ENCODE measurements around the gene PEX14.

Gene PEX14

DNA sequence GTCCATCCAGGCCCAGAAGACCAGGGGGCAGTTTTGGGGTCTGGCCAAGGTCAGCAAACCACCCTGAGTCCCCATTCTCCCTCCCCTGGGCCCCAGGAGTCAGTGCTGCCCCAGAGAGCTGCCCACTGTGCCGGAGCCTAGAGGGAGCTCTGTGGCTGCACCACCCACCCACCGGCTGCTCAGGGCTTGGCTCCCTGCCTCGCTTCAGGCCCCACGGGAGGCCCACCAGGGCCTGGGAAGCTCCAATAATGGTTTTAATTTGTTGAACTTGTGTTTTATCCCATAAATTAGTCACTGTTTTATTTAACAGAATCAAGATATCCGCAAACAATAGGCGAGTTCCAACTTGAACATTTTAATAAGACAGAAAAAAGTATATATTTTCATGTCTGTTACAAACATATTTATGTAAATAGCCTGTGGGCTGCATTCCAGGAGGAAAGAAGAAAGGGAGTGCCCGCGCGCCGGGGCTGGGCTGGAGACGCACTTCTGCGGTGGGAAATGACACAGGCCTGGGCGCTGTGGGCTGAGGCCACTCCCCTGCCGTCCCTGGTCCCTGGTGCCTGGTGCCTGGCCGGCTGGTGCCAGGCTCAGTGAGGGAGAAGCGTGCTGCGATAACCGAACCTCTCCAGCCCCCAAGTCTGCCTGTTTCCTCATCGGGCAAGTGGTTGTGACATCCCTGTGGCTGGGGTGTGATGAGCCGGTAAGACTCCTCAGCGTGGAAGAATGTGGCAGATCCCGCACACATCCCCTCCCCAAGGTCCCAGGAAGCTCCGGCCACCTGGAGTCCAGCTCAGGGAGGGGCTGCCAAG, 160.5 kb downstream of the PEX14 start:
- DNase-seq (ENCODE audit: low spot score): no peak

DNA sequence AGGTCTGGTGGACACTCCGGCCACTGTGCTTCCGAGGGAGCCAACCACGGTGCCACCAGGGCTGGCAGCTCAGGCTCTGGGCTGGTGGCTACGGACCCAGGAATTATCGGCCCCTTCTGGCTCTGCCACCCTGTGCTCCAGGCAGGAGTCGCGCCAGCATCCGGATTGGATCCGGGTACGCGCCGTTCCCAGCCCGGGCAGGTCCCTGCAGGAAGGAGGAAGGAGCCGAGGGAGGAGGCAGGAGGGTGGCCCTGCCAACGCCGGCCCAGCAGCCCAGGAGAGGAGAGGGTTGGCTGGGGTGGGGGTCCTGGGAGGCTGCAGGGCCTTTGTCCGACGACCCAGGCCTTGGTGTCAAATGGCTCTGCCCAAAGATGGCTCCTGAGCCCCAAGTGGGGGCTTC, 161.2 kb downstream of the PEX14 start:
- DNase-seq (ENCODE audit: low spot score): no peak

DNA sequence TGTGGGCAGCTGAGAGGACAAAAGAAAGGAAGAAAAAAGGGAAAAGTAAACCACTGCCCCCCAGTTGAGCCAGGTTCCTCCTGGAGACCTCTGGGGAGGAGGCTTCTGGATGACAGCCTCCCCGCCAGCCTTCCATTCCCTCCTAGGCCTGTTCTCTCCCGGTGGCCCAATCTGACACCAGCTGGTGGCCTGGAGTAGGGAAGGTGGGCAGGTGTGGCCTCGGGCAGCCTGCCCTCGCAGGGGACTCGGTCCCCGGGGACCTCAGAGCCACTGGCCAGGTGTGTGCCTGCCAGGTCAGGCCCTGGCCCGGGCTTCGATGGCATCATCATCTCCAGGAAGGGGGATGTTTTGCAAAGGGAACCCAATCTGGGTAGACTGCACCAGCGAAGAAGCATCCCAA, 162.7 kb downstream of the PEX14 start:
- no peak for DNase-seq (ENCODE audit: low spot score)

DNA sequence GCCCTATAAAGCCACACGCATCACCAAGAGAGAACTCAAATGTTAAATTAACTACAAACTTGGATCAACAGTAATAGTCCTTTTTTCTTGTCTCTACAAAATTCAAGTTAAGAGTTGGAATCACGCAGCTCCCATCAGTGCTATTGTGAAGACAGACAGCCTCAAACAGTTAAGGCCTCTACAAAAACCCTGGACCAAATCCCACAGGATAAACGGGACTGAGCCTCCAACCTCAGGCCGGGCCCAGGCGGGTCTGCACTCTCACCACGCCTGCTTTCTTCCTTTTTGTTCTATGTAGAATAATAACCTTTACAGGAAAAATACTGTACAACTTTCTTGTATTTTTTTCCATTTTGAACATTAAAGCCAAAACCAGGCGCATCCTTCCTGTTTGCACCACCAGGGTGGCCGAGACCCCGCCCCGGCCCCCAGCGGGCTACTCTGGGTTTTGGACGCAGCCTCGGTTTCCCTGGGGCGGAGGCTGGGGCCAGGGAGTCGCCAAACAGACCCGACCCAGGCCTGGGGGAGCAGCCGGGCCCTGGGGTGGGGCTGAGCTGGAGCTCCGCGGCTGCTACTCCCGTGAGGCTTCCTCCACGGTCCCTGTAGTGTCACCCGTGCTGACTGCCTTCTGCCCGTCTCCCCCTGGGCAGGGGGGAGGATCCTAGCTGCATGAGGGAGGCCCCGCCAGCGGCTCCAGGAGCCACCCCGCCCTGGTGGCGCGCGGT, 163.2 kb downstream of the PEX14 start:
- DNase-seq (ENCODE audit: low spot score): no peak

DNA sequence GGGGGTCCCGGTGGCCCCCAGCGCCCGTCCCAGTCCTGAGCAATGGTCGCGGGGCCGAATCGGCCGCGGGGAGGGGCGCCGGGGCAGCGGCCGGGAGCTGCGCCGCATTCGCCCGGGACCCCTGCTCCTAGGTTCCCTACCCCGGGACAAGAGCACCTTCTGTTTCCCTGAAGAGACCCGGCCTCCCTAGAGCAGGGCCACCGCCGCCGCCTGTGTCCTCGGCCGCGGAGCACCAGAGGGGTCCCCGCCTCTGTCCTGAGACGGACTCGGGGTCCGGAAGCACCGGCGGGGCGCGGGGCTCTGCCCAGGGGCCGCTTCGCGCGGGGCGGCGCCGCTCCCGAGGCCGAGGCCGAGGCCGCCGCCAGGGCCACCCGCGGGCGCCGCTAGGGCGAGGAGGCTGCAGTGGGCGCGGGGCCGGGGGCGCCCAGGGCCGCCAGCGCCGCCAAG, 163.8 kb downstream of the PEX14 start:
- DNase-seq (ENCODE audit: low spot score): no peak

DNA sequence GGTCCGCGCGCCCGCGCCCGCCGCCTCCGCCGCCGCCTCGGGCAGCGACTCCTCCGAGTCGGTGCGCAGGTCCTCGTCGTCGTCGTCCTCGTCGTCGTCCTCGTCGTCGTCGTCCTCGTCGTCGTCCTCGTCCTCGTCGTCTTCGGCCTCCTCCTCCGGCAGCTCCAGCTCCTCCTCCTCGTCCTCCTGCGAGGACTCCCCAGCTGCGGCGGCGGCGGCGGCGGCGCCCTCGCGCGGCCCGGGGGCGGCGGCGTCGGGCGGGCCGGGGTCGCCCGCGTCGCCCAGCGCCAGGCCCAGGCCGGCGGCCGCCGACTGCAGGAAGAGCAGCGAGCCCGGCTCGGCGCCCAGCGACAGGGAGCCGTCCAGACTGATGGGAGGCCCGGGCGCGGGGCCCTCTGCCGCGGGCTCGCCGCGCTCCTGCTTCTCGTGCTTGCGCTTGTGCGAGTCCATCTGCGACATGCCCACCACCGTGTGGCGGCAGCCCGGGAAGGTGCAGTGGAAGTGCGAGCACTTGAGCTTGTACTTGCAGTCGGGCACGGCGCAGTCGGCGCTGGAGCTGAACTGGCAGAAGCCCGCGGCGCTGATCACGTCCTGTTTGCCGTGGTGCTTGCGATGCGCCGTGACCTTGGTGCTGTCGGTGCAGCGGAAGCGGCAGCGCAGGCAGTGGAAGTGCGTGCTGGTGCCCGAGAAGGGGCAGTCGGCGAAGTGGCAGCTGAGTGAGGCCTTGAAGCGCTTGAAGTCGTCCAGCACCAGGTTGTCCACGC, 164.4 kb downstream of the PEX14 start:
- DNase-seq (ENCODE audit: low spot score): no peak

DNA sequence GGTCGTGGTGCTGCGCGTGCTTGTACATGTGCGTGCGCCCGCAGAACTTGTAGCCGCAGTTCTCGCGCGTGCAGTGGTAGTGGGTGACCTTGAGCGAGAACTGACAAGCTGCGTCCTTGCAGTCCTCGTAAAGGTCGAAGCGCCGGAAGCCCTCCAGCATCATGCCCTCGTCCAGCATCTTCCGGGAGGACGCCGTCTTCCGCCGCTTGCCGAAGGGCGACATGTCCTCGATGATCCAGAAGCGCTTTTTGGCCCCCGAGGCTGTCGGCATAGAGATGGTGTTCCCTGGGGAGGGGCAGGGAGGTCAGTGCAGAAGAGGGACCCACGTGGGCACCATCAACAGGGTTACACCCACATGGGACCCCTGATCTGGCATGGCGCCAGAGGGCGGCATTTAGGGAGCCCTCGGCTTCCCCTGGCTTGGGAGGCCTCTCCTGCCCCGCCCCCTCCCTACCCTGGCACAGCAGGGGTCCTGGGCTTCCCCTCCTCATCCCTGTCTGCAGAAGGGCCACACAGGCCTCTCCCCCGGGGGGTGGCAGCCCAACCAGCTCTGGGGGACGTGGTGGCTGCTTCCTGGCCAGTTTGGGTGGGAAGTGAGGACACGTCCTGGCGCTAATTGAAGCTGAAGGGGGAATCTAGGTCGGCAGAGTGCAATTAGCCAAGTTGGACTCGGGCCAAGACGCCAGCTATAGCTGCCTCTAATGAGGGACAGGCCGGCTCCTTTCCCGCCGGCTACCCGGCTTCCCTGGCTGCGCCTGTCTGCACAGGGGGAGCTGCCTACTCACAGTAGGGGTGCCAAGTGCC, 165.2 kb downstream of the PEX14 start:
- peak; percentile 16 for DNase-seq (ENCODE audit: low spot score)

DNA sequence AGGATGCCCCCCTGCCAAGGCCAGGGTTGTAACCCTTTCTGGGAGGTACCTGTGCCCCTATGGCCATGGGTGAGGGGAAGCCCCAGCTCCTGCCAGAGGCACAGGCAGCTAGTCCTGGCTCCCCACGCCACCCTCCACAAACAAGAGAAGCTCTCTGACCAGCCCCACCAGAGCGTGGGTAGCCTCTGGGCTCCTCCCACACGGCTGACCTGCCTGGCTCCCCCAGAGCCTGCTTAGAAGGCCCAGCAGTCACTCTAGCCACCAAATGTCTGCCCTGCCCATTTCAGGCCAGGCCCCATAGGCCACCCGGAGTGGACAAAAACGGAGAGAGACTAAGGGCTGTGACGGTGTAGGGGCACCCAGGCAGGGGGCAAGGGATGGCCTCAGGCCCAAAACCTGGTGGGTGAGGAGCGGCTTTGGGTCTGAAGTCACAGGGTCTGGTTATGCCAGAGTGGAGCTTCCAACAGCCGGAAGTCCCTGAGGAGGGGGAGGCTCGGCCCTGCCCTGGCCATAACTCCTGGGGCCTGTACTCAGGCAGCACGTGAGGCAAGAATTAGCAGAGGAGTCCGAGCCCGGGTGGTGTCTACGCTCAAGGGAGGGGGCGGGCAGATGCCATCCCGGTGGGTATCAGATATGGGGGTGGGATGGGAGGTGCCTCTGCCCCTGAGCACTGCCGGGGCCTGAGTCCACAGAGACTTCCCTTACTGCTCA, 166.2 kb downstream of the PEX14 start:
- DNase-seq (ENCODE audit: low spot score): no peak

DNA sequence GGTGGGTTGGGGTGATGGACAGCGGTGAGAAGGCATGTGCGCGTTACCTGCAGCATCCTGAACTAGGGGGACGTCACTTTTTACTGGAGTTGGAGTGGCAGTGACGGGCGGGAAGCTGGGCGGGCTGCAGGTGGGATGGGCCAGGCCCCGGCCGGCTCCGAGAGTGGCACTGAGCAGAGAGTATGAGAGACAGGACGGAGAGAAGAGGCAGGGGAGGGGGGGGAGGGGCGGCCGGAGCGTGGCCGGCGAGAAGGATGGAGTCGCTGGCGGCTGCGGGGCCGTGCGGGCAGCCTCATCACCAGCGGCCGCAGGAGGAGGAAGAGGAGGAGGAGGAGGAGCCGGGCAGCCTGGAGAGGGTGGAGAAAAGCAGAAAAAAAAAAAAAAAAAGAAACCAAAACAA, 167.2 kb downstream of the PEX14 start:
- DNase-seq (ENCODE audit: low spot score): no peak

DNA sequence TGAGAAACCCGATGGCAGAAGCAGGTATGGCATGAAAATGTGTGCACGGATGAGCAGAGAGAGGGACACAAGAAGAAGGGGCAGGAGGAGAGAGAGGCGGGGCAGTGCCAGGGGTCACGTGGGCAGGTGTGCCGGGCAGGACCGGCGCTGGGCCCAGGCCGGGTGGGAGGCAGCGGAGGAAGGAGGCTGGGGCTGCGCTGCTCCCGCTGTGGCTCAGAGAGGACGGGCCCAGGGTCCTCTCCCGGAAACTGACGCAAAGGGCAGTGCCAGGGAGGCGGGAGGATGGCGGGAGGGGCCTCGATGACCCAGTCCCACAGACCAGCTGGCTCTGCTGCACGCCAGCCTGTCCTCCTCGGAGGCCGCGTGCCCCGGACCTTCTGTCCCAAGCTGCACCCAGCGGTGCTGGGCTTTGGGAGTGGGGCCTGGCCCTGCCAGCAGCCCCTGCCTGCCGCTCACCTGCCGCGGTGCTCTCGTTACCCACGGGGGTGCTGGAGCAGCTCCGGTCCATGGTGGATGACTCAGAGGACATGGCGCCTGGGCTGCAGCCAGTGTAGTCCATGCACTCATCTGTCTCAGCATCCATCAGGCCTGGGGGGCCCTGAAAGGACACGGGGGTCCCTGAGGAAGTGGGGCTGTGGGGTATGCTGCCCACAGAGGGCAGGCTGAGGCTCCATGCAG, 167.8 kb downstream of the PEX14 start:
- DNase-seq (ENCODE audit: low spot score): no peak

DNA sequence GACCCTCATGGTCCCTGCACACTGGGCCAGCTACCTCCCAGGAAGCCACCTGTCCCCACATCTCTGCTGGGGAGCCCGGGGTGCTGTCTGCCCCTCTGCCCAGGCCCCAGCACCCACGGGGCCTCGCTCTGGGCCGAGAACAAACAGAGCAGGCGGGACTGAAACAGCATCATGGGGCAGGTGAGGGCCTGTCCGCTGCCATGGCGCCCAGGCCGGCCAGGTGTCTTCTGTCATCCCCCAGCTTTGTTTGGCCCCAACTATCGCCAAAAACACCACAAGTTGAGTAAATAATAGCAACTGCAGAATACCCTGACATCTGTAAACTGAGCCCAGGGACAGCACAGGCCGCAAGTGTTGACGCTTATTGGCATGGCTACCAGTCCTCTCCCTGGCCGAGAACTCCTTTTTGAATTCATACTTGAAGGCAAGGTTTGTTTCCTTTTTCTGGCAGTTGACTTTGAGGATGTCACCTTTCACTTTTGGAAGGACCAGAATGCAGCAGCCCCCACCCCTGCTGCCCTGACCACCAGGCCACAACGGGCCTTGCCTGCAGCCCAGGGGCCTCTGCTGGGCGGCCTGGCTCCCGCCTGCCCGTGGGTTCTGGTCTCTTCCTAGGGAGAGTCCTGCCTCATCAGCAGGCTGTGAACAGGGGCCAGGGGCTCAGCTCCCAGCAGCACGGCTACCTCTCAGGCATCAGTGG, 169.0 kb downstream of the PEX14 start:
- no peak for DNase-seq (ENCODE audit: low spot score)

DNA sequence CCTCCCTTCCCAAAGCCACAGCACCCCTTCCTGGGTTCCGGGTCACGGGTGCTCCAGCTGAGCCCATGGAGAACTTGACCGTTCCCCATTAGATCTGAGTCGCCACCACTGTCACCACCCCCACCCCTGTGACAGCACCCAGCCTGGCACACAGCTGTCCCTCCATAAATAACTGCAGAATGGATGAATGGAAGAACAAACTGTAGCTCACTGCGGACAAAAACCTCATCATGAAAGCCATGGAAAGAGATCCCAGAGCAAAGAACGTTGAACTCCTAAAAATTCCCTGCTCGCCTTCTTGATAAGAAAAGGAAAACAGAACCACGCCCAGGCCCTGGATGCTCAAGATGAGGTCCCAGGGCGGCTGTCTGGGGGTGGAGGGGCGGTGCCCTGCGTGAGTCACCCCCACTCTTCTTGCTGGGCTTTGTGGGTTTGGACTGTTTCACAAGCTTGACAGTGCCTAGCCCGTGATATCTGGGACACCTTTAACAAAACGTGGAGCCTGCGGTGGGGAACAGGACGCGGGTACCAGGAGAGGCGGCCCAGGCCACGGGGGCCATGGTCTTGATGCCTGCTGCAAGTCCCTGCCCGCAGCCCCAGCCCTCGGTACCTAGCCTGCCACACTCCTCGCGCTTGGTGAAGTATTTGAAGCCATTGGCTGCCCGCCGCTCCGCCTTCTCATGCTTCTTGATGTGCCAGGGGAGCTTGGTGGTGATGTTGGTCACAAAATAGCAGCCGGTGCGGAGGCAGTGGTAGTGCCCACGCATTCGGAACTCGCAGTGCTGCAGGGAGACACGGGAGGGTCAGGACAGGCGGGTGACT, 169.8 kb downstream of the PEX14 start:
- DNase-seq (ENCODE audit: low spot score): no peak

DNA sequence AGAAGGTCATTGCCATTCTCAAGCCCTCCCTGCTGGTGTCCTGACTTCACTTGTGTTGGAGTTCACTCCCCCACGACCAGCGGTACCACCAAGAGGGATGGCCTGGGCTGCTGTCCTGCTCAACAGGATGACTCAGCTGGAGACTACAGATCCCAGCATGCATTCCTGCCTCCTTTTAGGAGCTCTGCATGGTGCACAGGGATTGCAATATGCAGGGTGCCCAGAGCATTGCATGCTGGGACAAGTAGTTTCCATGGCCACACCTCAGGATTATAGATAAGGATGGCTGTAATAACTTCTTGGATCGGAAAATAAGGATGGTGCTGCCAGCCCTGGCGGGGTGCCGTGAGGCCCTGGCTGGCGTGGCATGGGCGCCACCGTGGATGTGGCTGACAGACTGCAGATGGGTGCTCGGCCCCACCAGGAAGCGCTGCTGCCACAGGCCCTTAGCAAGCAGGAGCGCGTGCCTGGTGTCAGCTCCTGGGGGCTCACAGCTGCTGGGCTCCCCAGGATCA, 171.7 kb downstream of the PEX14 start:
- DNase-seq (ENCODE audit: low spot score): no peak

DNA sequence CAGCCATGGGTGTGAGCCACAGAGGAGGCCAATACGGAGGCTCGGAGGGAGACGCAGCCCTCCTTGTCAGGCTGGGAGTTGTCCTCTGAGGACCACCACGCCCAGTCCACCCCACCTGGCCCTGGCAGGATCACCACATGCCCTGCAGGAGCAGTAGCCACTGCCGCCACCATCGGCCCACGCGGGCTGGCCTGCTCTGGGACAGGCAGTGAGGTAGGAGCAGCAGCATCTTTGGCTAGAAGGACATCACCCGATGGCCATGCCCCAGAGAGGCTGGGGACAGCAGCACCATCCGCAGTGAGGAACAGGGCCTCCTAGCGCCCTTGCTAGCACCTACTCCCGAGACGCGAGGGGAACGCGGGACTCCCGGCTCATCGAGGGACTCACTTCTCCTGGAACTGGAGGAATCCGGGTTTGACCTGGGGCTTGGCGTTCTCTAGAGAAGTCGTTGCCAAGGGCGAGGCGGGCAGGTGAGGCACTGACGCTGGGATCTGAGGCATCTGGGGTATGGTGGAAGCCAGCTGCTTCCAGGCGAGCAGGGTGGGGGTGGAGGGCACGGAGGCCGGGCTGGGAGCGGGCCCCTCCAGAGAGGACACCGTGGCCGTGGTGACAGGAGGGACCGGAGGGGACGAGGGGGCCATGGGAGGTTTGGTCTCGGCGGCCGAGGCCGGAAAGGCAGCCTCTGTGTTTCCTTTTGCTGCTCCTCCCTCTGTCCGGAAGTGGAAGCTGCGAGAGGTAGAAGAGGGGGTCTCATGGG, 172.8 kb downstream of the PEX14 start:
- no peak for DNase-seq (ENCODE audit: low spot score)

DNA sequence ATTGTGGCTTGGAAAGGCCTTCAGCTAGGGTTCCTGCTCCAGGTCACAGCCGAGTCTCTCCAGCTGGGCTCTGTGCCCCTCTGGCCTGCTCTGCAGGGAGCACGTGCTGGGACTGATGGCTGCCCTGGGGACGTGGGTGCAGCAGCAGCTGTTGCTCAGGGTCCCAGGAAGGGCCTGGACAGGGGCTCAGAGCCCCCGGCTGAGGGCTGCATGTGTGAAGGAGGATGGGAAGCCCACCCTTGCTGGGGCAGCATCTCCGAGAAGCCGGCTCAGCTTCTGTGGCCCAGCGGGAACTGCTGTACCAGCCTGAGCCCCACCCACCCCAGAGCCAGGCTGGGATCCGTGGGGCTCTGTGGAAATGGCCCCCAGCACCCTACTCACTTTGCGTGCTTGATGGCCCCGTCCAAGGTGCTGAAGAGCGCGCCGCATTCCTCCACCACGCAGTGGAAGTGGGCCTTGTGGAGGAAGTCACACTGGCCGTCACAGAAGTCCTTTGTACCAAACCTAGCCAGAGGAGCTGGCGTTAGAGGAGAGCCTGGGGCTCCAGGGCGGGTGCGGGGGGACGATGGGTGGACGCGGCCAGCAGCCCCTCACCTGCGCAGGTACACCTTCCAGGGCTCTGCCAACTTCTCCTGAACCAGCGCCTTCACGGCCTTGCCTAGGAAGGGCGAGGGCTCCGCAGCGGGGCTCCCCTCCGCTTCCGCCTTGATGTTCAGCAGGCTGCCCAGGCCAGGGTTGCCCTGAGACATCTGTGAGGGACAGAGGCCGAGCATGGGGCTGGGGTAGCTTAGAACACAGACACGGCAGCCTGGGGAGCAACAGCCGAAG, 174.2 kb downstream of the PEX14 start:
- no peak for DNase-seq (ENCODE audit: low spot score)

DNA sequence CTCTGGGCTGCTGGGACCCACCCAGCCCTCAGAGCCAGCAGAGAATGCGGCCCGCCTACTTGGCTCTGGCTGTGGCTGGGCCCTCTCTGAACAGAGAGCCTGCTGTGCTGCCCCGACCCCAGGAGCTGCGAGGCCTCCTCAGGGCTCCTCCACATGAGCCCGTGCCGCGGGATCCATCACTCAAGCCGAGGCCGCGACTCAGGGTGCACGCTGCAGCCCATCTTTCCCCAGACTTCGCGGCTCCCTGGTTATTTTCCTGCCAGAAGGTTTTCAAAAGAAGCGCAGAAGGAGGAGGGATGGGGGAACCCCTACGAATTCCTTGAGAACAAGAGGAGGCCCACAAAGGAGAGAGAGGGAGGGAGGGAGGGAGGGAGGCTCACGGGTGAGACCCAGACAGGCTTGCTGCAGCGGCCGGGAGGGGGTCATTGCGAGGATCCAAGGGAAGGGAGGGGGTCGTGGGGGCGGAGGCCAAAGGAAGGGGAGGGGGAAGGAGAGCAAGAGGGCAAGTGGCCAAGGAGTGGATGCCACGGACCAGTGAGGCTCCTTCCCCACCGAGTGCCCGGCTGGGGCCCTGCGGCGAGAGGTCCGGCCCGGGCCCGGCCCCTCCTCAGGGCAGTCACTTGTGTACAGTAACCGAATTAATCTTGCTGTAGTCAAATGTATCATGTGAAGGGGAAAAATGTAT, 174.9 kb downstream of the PEX14 start:
- no peak for DNase-seq (ENCODE audit: low spot score)
